ENCODE measurements around the gene ZNF146. TPM values are rescaled to one million over a fixed set of nuclear protein-coding genes. Genes with fewer than 3 reads are reported as not detected.
"Not testable (repeated sequence)": the region's sequence is repeated elsewhere in the genome, so short reads cannot be mapped to it uniquely, and the experiment has no call there.

ZNF146 gene
- total and polyA plus RNA-seq, 8 donors, result 8.7 to 108 (median 23.5) TPM

GRCh38 chr19:36222503-36222902 lies 7.6 kb downstream of the ZNF146 start:
- H3K36me3 ChIP-seq, result peaks cover 10 to 94% (median 88%) of the 10 kb centered on the region in 4 donors
- intact Hi-C loops (cut with DNase I; ENCODE audit: low total_unique reads), result no loop called here

GRCh38 chr19:36225219-36225892 lies 10.4 kb downstream of the ZNF146 start:
- intact Hi-C loops (cut with DNase I; ENCODE audit: low total_unique reads), result no loop called here
- peak overlapping the region in 3 of 5 donors; percentile 30 to 47 (median 41) for H3K27ac ChIP-seq
- no peaks in the 10 kb centered on the region for H3K27me3 ChIP-seq
- peaks cover 0 to 73% (median 22%) of the 10 kb centered on the region in 4 donors for H3K9me3 ChIP-seq
- TF ChIP-seq POLR2AphosphoS5 (IDR thresholded peaks at IDR 0.05), result no peak
- TF ChIP-seq EP300 (IDR thresholded peaks at IDR 0.05), result no peak
- no peak for TF ChIP-seq POLR2A (IDR thresholded peaks at IDR 0.05)
- TF ChIP-seq CTCF (IDR thresholded peaks at IDR 0.05), result no peak
- no peak for DNase-seq
- peaks cover 0 to 36% (median 20%) of the 10 kb centered on the region in 4 donors for H3K4me1 ChIP-seq
- H3K4me3 ChIP-seq, result no peak overlapping the region
- peaks cover 32 to 98% (median 95%) of the 10 kb centered on the region in 4 donors for H3K36me3 ChIP-seq
- 48 to 54% (median 51%) methylated on average over 5 of the region's 5 CpGs for WGBS, 5 donors

More at GRCh38 chr19:36222503-36222902, 7.6 kb downstream of the ZNF146 start:
- peaks cover 2 to 63% (median 30%) of the 10 kb centered on the region in 4 donors for H3K4me1 ChIP-seq
- WGBS, 5 donors, result 95 to 99% (median 98%) methylated on average over 4 of the region's 4 CpGs
- no peak overlapping the region for H3K27ac ChIP-seq
- DNase-seq, result no peak
- TF ChIP-seq POLR2AphosphoS5 (IDR thresholded peaks at IDR 0.05), result no peak
- TF ChIP-seq POLR2A (IDR thresholded peaks at IDR 0.05), result no peak
- no peak for TF ChIP-seq EP300 (IDR thresholded peaks at IDR 0.05)
- no peak for TF ChIP-seq CTCF (IDR thresholded peaks at IDR 0.05)
- no peaks in the 10 kb centered on the region for H3K27me3 ChIP-seq
- H3K9me3 ChIP-seq, result peaks cover 0 to 45% (median 10%) of the 10 kb centered on the region in 4 donors
- no peak overlapping the region for H3K4me3 ChIP-seq

- H3K27ac ChIP-seq; H3K4me1 ChIP-seq; H3K27me3 ChIP-seq; H3K4me3 ChIP-seq; intact Hi-C loops (cut with DNase I; ENCODE audit: low total_unique reads); DNase-seq: not testable (repeated sequence)
- H3K9me3 ChIP-seq, result peaks cover 21 to 98% (median 69%) of the 10 kb centered on the region in 4 donors
- H3K36me3 ChIP-seq, result peaks cover 81 to 100% (median 98%) of the 10 kb centered on the region in 4 donors
- 71 to 93% (median 83%) methylated on average over 5 to 7 of the region's 7 CpGs for WGBS, 5 donors
Observed at GRCh38 chr19:36233626-36234025, 18.7 kb downstream of the ZNF146 start.

GRCh38 chr19:36236304-36236945 lies 21.5 kb downstream of the ZNF146 start:
- Histone ChIP-seq H3K27ac (no peak overlapping the region), H3K27me3 (no peaks in the 10 kb centered on the region), H3K4me1 (no peaks in the 10 kb centered on the region), H3K9me3 (peaks cover 26 to 99% (median 75%) of the 10 kb centered on the region in 4 donors), H3K4me3 (no peak overlapping the region), H3K36me3 (peaks cover 53 to 86% (median 83%) of the 10 kb centered on the region in 4 donors)
- 97 to 98% (median 97%) methylated on average over 6 of the region's 6 CpGs for WGBS, 5 donors
- TF ChIP-seq POLR2A (IDR thresholded peaks at IDR 0.05) (no peak), CTCF (IDR thresholded peaks at IDR 0.05) (no peak), EP300 (IDR thresholded peaks at IDR 0.05) (no peak), POLR2AphosphoS5 (IDR thresholded peaks at IDR 0.05) (no peak)
- no peak for DNase-seq
- intact Hi-C loops (cut with DNase I; ENCODE audit: low total_unique reads), result no loop called here

Measured in stomach (tissue), 9 donors.